Activated B cell treated with CpG ODN at 0.5 μM for 24 hours (primary cell): Measurements from ENCODE around the gene DPCD. TPM values are rescaled to one million over a fixed set of nuclear protein-coding genes. Genes with fewer than 3 reads are reported as not detected.

Source experiments
- ATAC-seq: fragments of 200-7000 bp; cut with Tn5 transposase; one replicate; pipeline ENCODE4 v1.10.0; 2021; ENCODE audit warnings: low read depth, mild to moderate bottlenecking, moderate library complexity
- CTCF ChIA-PET: fragments of 350-600 bp; sonication (Branson Sonifier 250); formaldehyde crosslinking; loops from one replicate; lab custom pipeline; 2021; ENCODE audit warnings: antibody characterized with exemption; lab: Charles Lee
- POLR2A ChIA-PET: fragments of 350-600 bp; sonication (Branson Sonifier 250); formaldehyde crosslinking; loops from one replicate; lab custom pipeline; 2021; ENCODE audit warnings: antibody characterized with exemption; lab: Charles Lee
- DNase-seq: peaks from one replicate; pipeline ENCODE4 v3.0.0; 2022
- H3K27ac Mint-ChIP-seq: one replicate; pipeline ENCODE4 v1.8.0; 2020; ENCODE audit warnings: mixed read lengths
- H3K27me3 Mint-ChIP-seq: one replicate; pipeline ENCODE4 v1.8.0; 2021; ENCODE audit warnings: mixed read lengths
- H3K36me3 Mint-ChIP-seq: one replicate; pipeline ENCODE4 v1.8.0; 2021; ENCODE audit warnings: low read depth, mixed read lengths
- H3K4me1 Mint-ChIP-seq: one replicate; pipeline ENCODE4 v1.8.0; 2021; ENCODE audit warnings: mixed read lengths
- H3K4me3 Mint-ChIP-seq: one replicate; pipeline ENCODE4 v1.8.0; 2020; ENCODE audit warnings: mild to moderate bottlenecking, mixed read lengths
- H3K9me3 Mint-ChIP-seq: one replicate; pipeline ENCODE4 v1.8.0; 2020; ENCODE audit warnings: mixed read lengths
- CTCF ChIP-seq: fragments of 200-600 bp; IDR thresholded peaks from one replicate; pipeline ENCODE4 v1.8.0; 2022; ENCODE audit warnings: antibody characterized with exemption, mild to moderate bottlenecking
- intact Hi-C: fragments of 100-400 bp; cut with micrococcal nuclease; formaldehyde crosslinking; loops from one replicate; pipeline ENCODE4 v1.15.1; 2024
- total RNA-seq: library from RNA; stranded (reverse); gene quantifications from 2 replicates; pipeline ENCODE4 v1.2.3, GENCODE V29; 2022

DPCD gene
- total RNA-seq, 1 donor from 2014 or later: 2.9 TPM

DNA sequence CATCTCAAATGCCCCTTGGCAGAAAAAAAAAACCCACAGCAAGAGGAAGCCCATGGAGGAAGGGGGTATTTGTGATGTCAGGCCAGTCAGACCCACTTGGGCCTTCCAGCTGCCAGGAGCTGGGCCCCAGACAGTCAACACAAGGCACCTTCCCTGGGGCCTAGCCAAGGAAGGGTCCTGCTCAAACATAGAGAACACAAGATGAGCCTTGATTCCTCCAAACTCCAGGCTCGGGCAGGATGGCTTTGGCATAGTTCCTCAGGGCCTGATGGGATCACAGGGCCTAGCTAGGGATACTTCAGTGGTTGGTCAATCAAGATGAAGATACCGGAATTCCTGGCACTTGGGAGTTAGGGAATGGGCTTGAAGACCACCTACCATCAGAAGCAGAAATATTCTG is 30.8 kb downstream of the DPCD start:
- no peak for TF ChIP-seq CTCF
- H3K4me3 Mint-ChIP-seq: no peak overlapping the region
- peaks cover 24% of the 10 kb centered on the region for H3K4me1 Mint-ChIP-seq
- ChIA-PET CTCF (no interaction called here), POLR2A (no interaction called here)
- DNase-seq: no peak
- H3K27ac Mint-ChIP-seq: no peak overlapping the region
- ATAC-seq: no peak
- intact Hi-C loops: no loop called here
- H3K36me3 Mint-ChIP-seq: peaks cover 66% of the 10 kb centered on the region
- H3K9me3 Mint-ChIP-seq: no peaks in the 10 kb centered on the region
- H3K27me3 Mint-ChIP-seq: no peaks in the 10 kb centered on the region

DNA sequence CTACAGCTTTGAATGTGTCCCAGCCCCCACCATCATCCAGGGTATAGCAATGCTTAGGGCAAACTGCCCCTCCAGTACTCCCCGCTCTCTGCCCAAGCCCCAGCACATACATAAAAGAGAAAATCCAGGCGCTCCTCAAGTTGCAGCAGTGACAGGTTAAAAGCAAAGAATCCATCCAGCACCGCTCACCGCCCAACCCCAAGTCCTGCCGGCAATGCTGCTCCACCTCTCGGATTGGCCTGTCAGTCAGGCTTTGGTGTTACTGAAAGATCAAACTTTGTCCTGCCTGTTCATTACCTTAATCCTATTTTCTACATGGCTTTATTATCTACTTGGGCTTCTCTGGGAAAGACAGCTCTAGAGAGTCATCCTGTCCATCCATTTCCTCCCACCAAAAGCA is 31.9 kb downstream of the DPCD start:
- Mint-ChIP-seq H3K9me3 (no peaks in the 10 kb centered on the region), H3K4me1 (peaks cover 29% of the 10 kb centered on the region), H3K4me3 (no peak overlapping the region), H3K27ac (peak overlapping the region; percentile 56), H3K27me3 (no peaks in the 10 kb centered on the region), H3K36me3 (peaks cover 76% of the 10 kb centered on the region)
- intact Hi-C loops: no loop called here
- CTCF ChIA-PET: no interaction called here
- POLR2A ChIA-PET: no interaction called here
- DNase-seq (no peak), ATAC-seq (no peak)
- TF ChIP-seq CTCF: no peak

DNA sequence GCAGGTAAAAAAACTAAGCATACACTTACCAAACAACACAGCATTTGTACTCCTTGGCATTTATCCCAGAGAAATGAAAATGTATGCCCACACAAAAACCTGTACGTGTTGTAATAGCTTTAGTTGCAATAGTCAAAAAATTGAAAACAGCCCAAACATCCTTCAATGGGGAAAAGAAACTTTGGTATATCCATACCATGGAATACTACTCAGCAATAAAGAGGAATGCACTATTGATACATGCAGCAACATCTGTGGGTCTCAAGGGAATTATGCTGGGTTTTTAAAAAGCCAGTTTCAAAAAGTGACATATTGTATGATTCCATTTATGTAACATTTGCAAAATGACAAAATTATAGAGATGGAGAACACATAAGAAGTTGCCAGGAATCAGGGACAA is 35.4 kb downstream of the DPCD start:
- Mint-ChIP-seq H3K9me3 (no peaks in the 10 kb centered on the region), H3K27ac (no peak overlapping the region), H3K4me3 (no peak overlapping the region), H3K36me3 (peaks cover 74% of the 10 kb centered on the region), H3K4me1 (peaks cover 18% of the 10 kb centered on the region), H3K27me3 (no peaks in the 10 kb centered on the region)
- POLR2A ChIA-PET: no interaction called here
- no peak for DNase-seq
- no peak for TF ChIP-seq CTCF
- intact Hi-C loops: no loop called here
- no peak for ATAC-seq
- CTCF ChIA-PET: interaction anchor here (1.5 kb wide), 1 partner anchor 21 kb away, joined by 3 read pairs; no protein-coding TSS in a partner anchor

DNA sequence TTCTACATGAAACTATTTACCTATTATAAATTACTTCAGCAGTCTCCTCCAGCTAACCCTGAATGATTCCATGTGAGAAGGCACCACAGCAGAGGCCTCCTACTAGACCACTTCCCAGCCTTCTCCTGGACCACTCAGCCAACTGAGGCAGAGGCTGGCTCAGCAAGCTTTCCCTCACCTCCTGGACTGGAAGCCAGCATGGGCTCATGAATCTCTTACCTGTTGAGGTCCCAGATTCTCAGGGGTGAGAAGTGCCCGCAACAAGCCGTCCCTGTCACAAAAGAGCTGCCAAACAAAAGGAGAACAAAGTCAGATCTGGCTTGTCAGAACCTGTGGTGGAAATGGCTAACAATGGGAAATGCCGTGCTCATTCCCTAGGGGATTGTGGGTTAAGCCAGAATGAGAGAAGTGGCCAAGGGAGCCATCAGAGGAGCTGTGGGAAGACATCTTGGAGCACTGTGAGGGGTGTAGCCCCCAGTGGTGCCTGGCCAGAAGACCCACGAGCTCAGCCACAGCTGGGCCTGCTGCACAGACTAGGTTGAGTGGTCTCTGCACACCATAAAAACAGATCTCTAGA is 36.5 kb downstream of the DPCD start:
- POLR2A ChIA-PET: no interaction called here
- no peaks in the 10 kb centered on the region for H3K9me3 Mint-ChIP-seq
- H3K4me3 Mint-ChIP-seq: no peak overlapping the region
- ATAC-seq: no peak
- H3K27ac Mint-ChIP-seq: peak overlapping the region; percentile 50
- peaks cover 12% of the 10 kb centered on the region for H3K4me1 Mint-ChIP-seq
- intact Hi-C loops: no loop called here
- CTCF ChIA-PET: no interaction called here
- H3K27me3 Mint-ChIP-seq: no peaks in the 10 kb centered on the region
- H3K36me3 Mint-ChIP-seq: peaks cover 77% of the 10 kb centered on the region
- TF ChIP-seq CTCF: no peak
- DNase-seq: no peak

DNA sequence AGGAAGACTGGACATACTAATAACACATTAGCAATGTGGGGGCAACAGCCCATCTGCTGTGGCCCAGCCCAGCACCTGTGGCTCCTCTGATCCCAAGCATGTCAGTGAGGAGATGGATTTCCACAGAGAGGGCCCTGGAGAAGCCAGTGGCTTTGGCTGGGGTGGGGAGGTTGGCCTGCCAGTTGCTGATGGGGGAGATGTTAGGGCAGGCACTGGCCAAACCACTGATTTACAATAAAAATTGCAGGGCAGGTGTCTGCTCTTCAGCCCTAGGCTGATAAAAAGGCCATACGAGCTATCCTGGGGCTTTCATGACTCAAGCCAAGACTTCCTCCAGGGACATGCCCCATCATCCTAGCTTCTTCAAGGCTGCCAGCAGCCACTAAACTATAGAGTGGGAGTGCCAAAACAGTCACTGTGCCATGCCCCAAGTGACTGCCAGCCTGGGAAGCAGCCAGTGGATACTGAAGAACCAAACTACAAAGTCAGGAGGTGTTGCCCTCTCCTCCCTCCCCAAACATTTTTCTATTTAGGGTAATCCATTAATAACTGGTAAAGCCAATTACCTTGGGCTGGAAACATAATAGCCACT is 37.8 kb downstream of the DPCD start:
- ATAC-seq (no peak), DNase-seq (no peak)
- Mint-ChIP-seq H3K27me3 (no peaks in the 10 kb centered on the region), H3K9me3 (no peaks in the 10 kb centered on the region), H3K4me3 (no peak overlapping the region), H3K36me3 (peaks cover 79% of the 10 kb centered on the region), H3K4me1 (peaks cover 8% of the 10 kb centered on the region), H3K27ac (no peak overlapping the region)
- ChIA-PET POLR2A (no interaction called here), CTCF (no interaction called here)
- TF ChIP-seq CTCF: no peak
- intact Hi-C loops: no loop called here
